22Rv1 (cell line): ENCODE measurements around the gene PDX1.

Experiments
- ZFX ChIP-seq: fragments of 450-650 bp; IDR thresholded peaks from 2 replicates; pipeline ENCODE4 v1.6.1; 2017; ENCODE audit warnings: antibody characterized with exemption, borderline replicate concordance
- TF ChIP-seq, protein P1 (sequence below): fragments of 450-650 bp; IDR thresholded peaks from 2 replicates; pipeline ENCODE4 v1.5.1; 2017; ENCODE audit warnings: mild to moderate bottlenecking

GRCh38 chr13:27956576-27957300 is 36.9 kb downstream of the PDX1 start:
- TF ChIP-seq, protein P1, sequence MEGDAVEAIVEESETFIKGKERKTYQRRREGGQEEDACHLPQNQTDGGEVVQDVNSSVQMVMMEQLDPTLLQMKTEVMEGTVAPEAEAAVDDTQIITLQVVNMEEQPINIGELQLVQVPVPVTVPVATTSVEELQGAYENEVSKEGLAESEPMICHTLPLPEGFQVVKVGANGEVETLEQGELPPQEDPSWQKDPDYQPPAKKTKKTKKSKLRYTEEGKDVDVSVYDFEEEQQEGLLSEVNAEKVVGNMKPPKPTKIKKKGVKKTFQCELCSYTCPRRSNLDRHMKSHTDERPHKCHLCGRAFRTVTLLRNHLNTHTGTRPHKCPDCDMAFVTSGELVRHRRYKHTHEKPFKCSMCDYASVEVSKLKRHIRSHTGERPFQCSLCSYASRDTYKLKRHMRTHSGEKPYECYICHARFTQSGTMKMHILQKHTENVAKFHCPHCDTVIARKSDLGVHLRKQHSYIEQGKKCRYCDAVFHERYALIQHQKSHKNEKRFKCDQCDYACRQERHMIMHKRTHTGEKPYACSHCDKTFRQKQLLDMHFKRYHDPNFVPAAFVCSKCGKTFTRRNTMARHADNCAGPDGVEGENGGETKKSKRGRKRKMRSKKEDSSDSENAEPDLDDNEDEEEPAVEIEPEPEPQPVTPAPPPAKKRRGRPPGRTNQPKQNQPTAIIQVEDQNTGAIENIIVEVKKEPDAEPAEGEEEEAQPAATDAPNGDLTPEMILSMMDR = no peak
- no peak for TF ChIP-seq ZFX
